PC-9 (cell line): ENCODE measurements around the gene SLC43A3. TPM values are rescaled to one million over a fixed set of nuclear protein-coding genes. Genes with fewer than 3 reads are reported as not detected.

Source experiments
- BruUV-seq: library from RNA; stranded (reverse); fragments of 400-500 nt; replicated peaks from 2 replicates; lab custom pipeline; 2021; lab: Mats Ljungman, UMichigan
- CTCF ChIA-PET: fragments of 300-600 bp; sonication (Branson Sonifier 250); formaldehyde crosslinking; loops from one replicate; lab custom pipeline; 2022; ENCODE audit warnings: antibody characterized with exemption; lab: Charles Lee
- POLR2A ChIA-PET: fragments of 300-600 bp; sonication (Branson Sonifier 250); formaldehyde crosslinking; loops from one replicate; lab custom pipeline; 2022; ENCODE audit warnings: antibody characterized with exemption; ENCODE audit not compliant: unreplicated experiment; lab: Charles Lee
- DNase-seq, 2 experiments: peaks; one replicate each; pipeline versions ENCODE4 v3.0.0 to v3.0.0-alpha.2; 2015 to 2022; ENCODE audit warnings: mixed read lengths in 1 of 2
- H2AFZ ChIP-seq: fragments of 200-600 bp; sonication (generic); 2 replicates; pipeline ENCODE4 v1.8.1; 2017; ENCODE audit warnings: antibody characterized with exemption
- H3F3A ChIP-seq: fragments of 200-600 bp; sonication (generic); 2 replicates; pipeline ENCODE4 v1.8.1; 2017; ENCODE audit warnings: antibody characterized with exemption, mild to moderate bottlenecking, low read depth; ENCODE audit not compliant: insufficient read depth
- H3K27ac ChIP-seq: fragments of 200-600 bp; sonication (generic); 2 replicates; pipeline ENCODE4 v1.6.1; 2016; ENCODE audit warnings: mixed run types
- H3K27me3 ChIP-seq: fragments of 200-600 bp; sonication (generic); 2 replicates; pipeline ENCODE4 v1.6.1; 2016; ENCODE audit warnings: low read depth, mixed run types; ENCODE audit not compliant: insufficient read depth
- H3K36me3 ChIP-seq: fragments of 200-600 bp; sonication (generic); 2 replicates; pipeline ENCODE4 v1.6.1; 2016; ENCODE audit warnings: low read depth, mixed run types
- H3K4me1 ChIP-seq: fragments of 200-600 bp; sonication (generic); replicated peaks from 2 replicates; pipeline ENCODE4 v1.6.1; 2016; ENCODE audit warnings: mixed run types; ENCODE audit not compliant: insufficient read depth
- H3K4me2 ChIP-seq: fragments of 200-600 bp; sonication (generic); 2 replicates; pipeline ENCODE4 v1.6.1; 2017; ENCODE audit warnings: mixed run types
- H3K4me3 ChIP-seq: fragments of 200-600 bp; sonication (generic); 2 replicates; pipeline ENCODE4 v1.6.1; 2016; ENCODE audit warnings: mixed run types
- H3K79me2 ChIP-seq: fragments of 200-600 bp; sonication (generic); 2 replicates; pipeline ENCODE4 v1.6.1; 2017; ENCODE audit warnings: low read depth, mixed run types
- H3K9me2 ChIP-seq: fragments of 200-600 bp; sonication (generic); 2 replicates; pipeline ENCODE4 v1.8.1; 2017; ENCODE audit warnings: mild to moderate bottlenecking; ENCODE audit not compliant: insufficient read depth
- H3K9me3 ChIP-seq: fragments of 200-600 bp; sonication (generic); 2 replicates; pipeline ENCODE4 v1.8.1; 2016; ENCODE audit warnings: low read depth; ENCODE audit not compliant: insufficient read depth
- H4K20me1 ChIP-seq: fragments of 200-600 bp; sonication (generic); 2 replicates; pipeline ENCODE4 v1.8.1; 2017; ENCODE audit not compliant: insufficient read depth
- EZH2 ChIP-seq: fragments of 200-600 bp; sonication (generic); IDR thresholded peaks from 2 replicates; pipeline ENCODE4 v1.8.0; 2017; ENCODE audit warnings: antibody characterized with exemption, low read depth
- intact Hi-C: fragments of 100-400 bp; cut with micrococcal nuclease; formaldehyde crosslinking; loops from one replicate; pipeline ENCODE4 v1.10.0; 2022; ENCODE audit not compliant: unreplicated experiment
- total RNA-seq: library from RNA; stranded (reverse); gene quantifications from 2 replicates; pipeline ENCODE4 v1.2.3, GENCODE V29; 2021
- TF ChIP-seq, protein P1 (sequence below): fragments of 200-600 bp; sonication (generic); conservative IDR thresholded peaks from 2 replicates; pipeline ENCODE4 v1.6.1; 2017; ENCODE audit warnings: mixed run types, antibody characterized with exemption, mild to moderate bottlenecking, moderate library complexity

The SLC43A3 gene
- total RNA-seq, 1 experiment from 2014 or later: 41.3 TPM

DNA sequence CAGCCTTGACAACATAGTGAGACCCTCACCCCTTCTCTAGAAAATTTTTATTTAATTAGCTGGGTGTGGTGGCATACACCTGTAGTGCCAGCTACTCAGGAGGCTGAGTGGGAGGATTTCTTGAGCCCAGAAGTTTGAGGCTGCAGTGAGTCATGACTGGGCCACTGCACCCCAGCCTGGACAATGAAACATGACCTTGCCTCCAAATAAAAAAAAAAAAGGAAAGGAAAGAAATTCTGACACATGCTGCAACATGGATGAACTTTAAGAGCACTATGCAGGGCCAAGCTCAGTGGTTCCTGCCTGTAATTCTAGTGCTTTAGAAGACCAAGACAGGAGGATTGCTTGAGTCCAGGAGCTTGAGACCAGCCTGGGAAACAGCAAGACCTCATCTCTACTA, 8.8 kb downstream of the SLC43A3 start:
- no peak for TF ChIP-seq EZH2
- TF ChIP-seq, protein P1, sequence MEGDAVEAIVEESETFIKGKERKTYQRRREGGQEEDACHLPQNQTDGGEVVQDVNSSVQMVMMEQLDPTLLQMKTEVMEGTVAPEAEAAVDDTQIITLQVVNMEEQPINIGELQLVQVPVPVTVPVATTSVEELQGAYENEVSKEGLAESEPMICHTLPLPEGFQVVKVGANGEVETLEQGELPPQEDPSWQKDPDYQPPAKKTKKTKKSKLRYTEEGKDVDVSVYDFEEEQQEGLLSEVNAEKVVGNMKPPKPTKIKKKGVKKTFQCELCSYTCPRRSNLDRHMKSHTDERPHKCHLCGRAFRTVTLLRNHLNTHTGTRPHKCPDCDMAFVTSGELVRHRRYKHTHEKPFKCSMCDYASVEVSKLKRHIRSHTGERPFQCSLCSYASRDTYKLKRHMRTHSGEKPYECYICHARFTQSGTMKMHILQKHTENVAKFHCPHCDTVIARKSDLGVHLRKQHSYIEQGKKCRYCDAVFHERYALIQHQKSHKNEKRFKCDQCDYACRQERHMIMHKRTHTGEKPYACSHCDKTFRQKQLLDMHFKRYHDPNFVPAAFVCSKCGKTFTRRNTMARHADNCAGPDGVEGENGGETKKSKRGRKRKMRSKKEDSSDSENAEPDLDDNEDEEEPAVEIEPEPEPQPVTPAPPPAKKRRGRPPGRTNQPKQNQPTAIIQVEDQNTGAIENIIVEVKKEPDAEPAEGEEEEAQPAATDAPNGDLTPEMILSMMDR: no peak
- H3K4me3 ChIP-seq: no peak overlapping the region
- H3K36me3 ChIP-seq: peaks cover 60% of the 10 kb centered on the region
- no peaks in the 10 kb centered on the region for H4K20me1 ChIP-seq
- POLR2A ChIA-PET: no interaction called here
- CTCF ChIA-PET: no interaction called here
- no TSS peak for BruUV-seq
- intact Hi-C loops: no loop called here
- no peak overlapping the region for H3K27ac ChIP-seq
- peaks cover 19% of the 10 kb centered on the region; the same call in 1 of the 2 replicates for H3F3A ChIP-seq
- H3K27me3 ChIP-seq: no peaks in the 10 kb centered on the region
- DNase-seq: peak in 1 of 2 experiments; percentile 34
- H3K4me2 ChIP-seq: no peak overlapping the region
- no peaks in the 10 kb centered on the region for H3K9me3 ChIP-seq
- no peaks in the 10 kb centered on the region for H3K9me2 ChIP-seq
- H3K4me1 ChIP-seq: no peaks in the 10 kb centered on the region
- no peak overlapping the region for H2AFZ ChIP-seq
- peaks cover 19% of the 10 kb centered on the region; the same call in 1 of the 2 replicates for H3K79me2 ChIP-seq

GRCh38 chr11:57417056-57417455, 9.9 kb downstream of the SLC43A3 start:
- Histone ChIP-seq H3F3A (peaks cover 26% of the 10 kb centered on the region; the same call in 1 of the 2 replicates), H3K27ac (no peak overlapping the region), H2AFZ (no peak overlapping the region), H3K9me2 (no peaks in the 10 kb centered on the region), H4K20me1 (no peaks in the 10 kb centered on the region), H3K9me3 (no peaks in the 10 kb centered on the region), H3K4me1 (no peaks in the 10 kb centered on the region), H3K27me3 (no peaks in the 10 kb centered on the region), H3K36me3 (peaks cover 56% of the 10 kb centered on the region), H3K4me2 (no peak overlapping the region), H3K79me2 (peaks cover 9% of the 10 kb centered on the region; the same call in 1 of the 2 replicates), H3K4me3 (no peak overlapping the region)
- no peak for TF ChIP-seq EZH2
- TF ChIP-seq, protein P1: no peak
- intact Hi-C loops: no loop called here
- CTCF ChIA-PET: no interaction called here
- no TSS peak for BruUV-seq
- DNase-seq: peak in 1 of 2 experiments; percentile 10
- POLR2A ChIA-PET: no interaction called here

DNA sequence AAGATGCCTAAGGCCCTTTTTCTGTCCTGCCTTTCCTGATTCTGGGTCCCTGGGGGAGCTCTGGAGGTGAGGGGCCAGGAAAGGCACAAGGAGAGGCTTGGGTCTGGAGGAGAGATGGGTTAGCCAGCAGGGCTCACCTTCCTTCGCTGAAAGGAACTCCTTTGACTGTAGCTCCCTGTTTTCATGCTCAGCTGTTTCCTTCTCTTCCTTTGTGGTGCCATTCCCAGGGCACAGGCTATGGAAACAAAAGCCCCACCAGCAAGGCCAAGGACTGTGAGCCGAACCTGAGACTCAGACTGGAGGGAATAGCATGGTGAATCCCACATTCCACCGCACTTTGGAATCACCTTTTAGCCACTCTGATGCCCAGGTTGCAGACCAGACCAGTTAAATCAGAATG, 10.5 kb downstream of the SLC43A3 start:
- intact Hi-C loops: no loop called here
- POLR2A ChIA-PET: no interaction called here
- peaks cover 56% of the 10 kb centered on the region for H3K36me3 ChIP-seq

More for the DNA sequence above, 10.5 kb downstream of the SLC43A3 start:
- H3K4me1 ChIP-seq: no peaks in the 10 kb centered on the region
- BruUV-seq: no TSS peak
- TF ChIP-seq, protein P1: no peak
- no peak for TF ChIP-seq EZH2
- H3K9me3 ChIP-seq: no peaks in the 10 kb centered on the region
- peaks cover 28% of the 10 kb centered on the region; the same call in 1 of the 2 replicates for H3F3A ChIP-seq
- H3K27me3 ChIP-seq: no peaks in the 10 kb centered on the region
- 0 out of 2 replicates have a peak, but pooled peaks cover 3% of the 10 kb centered on the region for H3K79me2 ChIP-seq
- H3K27ac ChIP-seq: no peak overlapping the region
- no peak overlapping the region for H3K4me2 ChIP-seq
- no peak overlapping the region for H3K4me3 ChIP-seq
- no peaks in the 10 kb centered on the region for H3K9me2 ChIP-seq
- CTCF ChIA-PET: no interaction called here
- DNase-seq: no peak
- no peaks in the 10 kb centered on the region for H4K20me1 ChIP-seq
- no peak overlapping the region for H2AFZ ChIP-seq
